ENCODE data around the gene LRCH4.

DNA sequence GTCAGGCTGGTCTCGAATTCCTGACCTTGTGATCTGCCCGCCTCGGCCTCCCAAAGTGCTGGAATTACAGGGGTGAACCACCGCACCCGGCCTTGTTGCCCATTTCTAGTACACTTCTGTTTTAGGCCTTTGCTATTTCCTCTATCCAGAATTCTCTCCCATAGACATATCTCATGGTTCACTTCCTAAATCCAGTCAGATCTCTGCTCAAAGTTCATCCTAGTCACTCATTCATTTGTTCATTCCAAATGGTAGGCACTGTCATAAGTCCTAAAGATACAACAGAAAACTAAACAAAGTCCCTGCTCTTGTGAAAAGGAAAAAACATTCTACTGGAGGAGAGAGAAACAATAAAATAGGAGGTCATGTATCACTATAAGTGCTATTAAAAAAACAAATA lies 24.0 kb upstream of the LRCH4 start:
- no peak for TF ChIP-seq ZFX (IDR thresholded peaks at IDR 0.05)
- TF ChIP-seq, protein P1, sequence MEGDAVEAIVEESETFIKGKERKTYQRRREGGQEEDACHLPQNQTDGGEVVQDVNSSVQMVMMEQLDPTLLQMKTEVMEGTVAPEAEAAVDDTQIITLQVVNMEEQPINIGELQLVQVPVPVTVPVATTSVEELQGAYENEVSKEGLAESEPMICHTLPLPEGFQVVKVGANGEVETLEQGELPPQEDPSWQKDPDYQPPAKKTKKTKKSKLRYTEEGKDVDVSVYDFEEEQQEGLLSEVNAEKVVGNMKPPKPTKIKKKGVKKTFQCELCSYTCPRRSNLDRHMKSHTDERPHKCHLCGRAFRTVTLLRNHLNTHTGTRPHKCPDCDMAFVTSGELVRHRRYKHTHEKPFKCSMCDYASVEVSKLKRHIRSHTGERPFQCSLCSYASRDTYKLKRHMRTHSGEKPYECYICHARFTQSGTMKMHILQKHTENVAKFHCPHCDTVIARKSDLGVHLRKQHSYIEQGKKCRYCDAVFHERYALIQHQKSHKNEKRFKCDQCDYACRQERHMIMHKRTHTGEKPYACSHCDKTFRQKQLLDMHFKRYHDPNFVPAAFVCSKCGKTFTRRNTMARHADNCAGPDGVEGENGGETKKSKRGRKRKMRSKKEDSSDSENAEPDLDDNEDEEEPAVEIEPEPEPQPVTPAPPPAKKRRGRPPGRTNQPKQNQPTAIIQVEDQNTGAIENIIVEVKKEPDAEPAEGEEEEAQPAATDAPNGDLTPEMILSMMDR (conservative IDR thresholded peaks at IDR 0.05) = no peak

All from C4-2B (cell line).